SK-N-SH (cell line): ENCODE data around the gene MRPL58. TPM values are rescaled to one million over a fixed set of nuclear protein-coding genes. Genes with fewer than 3 reads are reported as not detected.

Source experiments
- CTCF ChIA-PET: fragments of 300-600, 350-600 bp; formaldehyde crosslinking; extraction: SDS; loops from one replicate; lab custom pipeline; 2021; lab: Yijun Ruan, JAX
- POLR2A ChIA-PET: fragments of 350-600 bp; sonication (Branson Sonifier 250); formaldehyde crosslinking; extraction: SDS; loops from one replicate; lab custom pipeline; 2020; ENCODE audit warnings: antibody characterized with exemption, inconsistent platforms; lab: Yijun Ruan, JAX
- DNase-seq: peaks from one replicate; pipeline ENCODE4 v3.0.0; 2012
- H2AFZ ChIP-seq: fragments of 200-600 bp; sonication (generic); 2 replicates; pipeline ENCODE4 v1.8.1; 2016; ENCODE audit warnings: antibody characterized with exemption, mild to moderate bottlenecking, low read depth
- H3F3A ChIP-seq: fragments of 200-600 bp; sonication (generic); replicated peaks from 2 replicates; pipeline ENCODE3; 2016; ENCODE audit warnings: antibody characterized with exemption, mild to moderate bottlenecking; ENCODE audit not compliant: insufficient read depth
- H3K27ac ChIP-seq, 2 experiments: fragments of 200-500 bp in 1 of 2; fragments of 200-600 bp in 1 of 2; sonication (Bioruptor generic) in 1 of 2; sonication (generic), shearing (Covaris generic) in 1 of 2; 2 replicates each; pipeline versions ENCODE4 v1.5.1 to v1.6.1; 2014 to 2016; ENCODE audit warnings: low read depth in 2 of 2, inconsistent platforms in 1 of 2, low read length in 1 of 2, mild to moderate bottlenecking in 1 of 2, mixed read lengths in 1 of 2
- H3K27me3 ChIP-seq: fragments of 200-600 bp; sonication (generic), shearing (Covaris generic); 2 replicates; pipeline ENCODE4 v1.6.1; 2016; ENCODE audit warnings: mixed run types; ENCODE audit not compliant: insufficient read depth
- H3K36me3 ChIP-seq, 2 experiments: fragments of 200-500 bp in 1 of 2; fragments of 200-600 bp in 1 of 2; sonication (Bioruptor generic) in 1 of 2; sonication (generic) in 1 of 2; replicated peaks in 1 of 2; 2 replicates each; pipeline versions ENCODE3 to v1.5.1; 2014 to 2016; ENCODE audit warnings: low read length in 1 of 2, mild to moderate bottlenecking in 1 of 2; ENCODE audit not compliant: insufficient read depth in 2 of 2, control insufficient read depth in 1 of 2
- H3K4me1 ChIP-seq, 2 experiments: fragments of 200-500 bp in 1 of 2; fragments of 200-600 bp in 1 of 2; sonication (Bioruptor generic) in 1 of 2; sonication (generic), shearing (Covaris generic) in 1 of 2; 2 replicates each; pipeline versions ENCODE4 v1.5.1 to v1.6.1; 2014 to 2016; ENCODE audit warnings: low read depth in 1 of 2, low read length in 1 of 2, mixed run types in 1 of 2; ENCODE audit not compliant: insufficient read depth in 2 of 2, control insufficient read depth in 1 of 2
- H3K4me2 ChIP-seq: fragments of 200-600 bp; sonication (generic), shearing (Covaris generic); 2 replicates; pipeline ENCODE4 v1.6.1; 2017; ENCODE audit warnings: mixed run types
- H3K4me3 ChIP-seq, 2 experiments: fragments of 200-500 bp in 1 of 2; fragments of 200-600 bp in 1 of 2; sonication (Bioruptor generic) in 1 of 2; sonication (generic), shearing (Covaris generic) in 1 of 2; 2 replicates each; pipeline versions ENCODE4 v1.5.1 to v1.8.1; 2014 to 2016; ENCODE audit warnings: low read depth in 2 of 2, inconsistent platforms in 1 of 2, low read length in 1 of 2, mild to moderate bottlenecking in 1 of 2, mixed read lengths in 1 of 2, moderate library complexity in 1 of 2
- H3K79me2 ChIP-seq: fragments of 200-600 bp; sonication (generic); 2 replicates; pipeline ENCODE4 v1.8.1; 2017; ENCODE audit warnings: mild to moderate bottlenecking; ENCODE audit not compliant: insufficient read depth
- H3K9ac ChIP-seq: fragments of 200-600 bp; sonication (generic); 2 replicates; pipeline ENCODE4 v1.6.1; 2017; ENCODE audit warnings: mixed run types
- H3K9me2 ChIP-seq: fragments of 200-600 bp; sonication (generic); 2 replicates; pipeline ENCODE4 v1.6.1; 2017; ENCODE audit warnings: mixed run types
- H3K9me3 ChIP-seq: fragments of 200-600 bp; sonication (generic); 2 replicates; pipeline ENCODE4 v1.6.1; 2017; ENCODE audit warnings: mixed run types, mild to moderate bottlenecking, moderate library complexity
- H4K20me1 ChIP-seq: fragments of 200-600 bp; sonication (generic); 2 replicates; pipeline ENCODE4 v1.6.1; 2017; ENCODE audit warnings: mild to moderate bottlenecking, mixed run types; ENCODE audit not compliant: insufficient read depth
- CHD2 ChIP-seq: fragments of 150-350 bp; IDR thresholded peaks from 2 replicates; pipeline ENCODE4 v1.6.1; 2018; ENCODE audit warnings: low read length; ENCODE audit not compliant: partially characterized antibody
- CTCF ChIP-seq: fragments of 200-600 bp; sonication (generic); IDR thresholded peaks from 2 replicates; pipeline ENCODE4 v1.6.1; 2017; ENCODE audit warnings: antibody characterized with exemption, mild to moderate bottlenecking, moderate library complexity
- ELF1 ChIP-seq: IDR thresholded peaks from 2 replicates; pipeline ENCODE4 v1.4.0; 2012
- EZH2phosphoT487 ChIP-seq: fragments of 200-600 bp; sonication (generic); IDR thresholded peaks from 2 replicates; pipeline ENCODE4 v1.6.1; 2017; ENCODE audit warnings: low read depth, mixed run types, mild to moderate bottlenecking, antibody characterized with exemption, moderate library complexity, borderline replicate concordance
- MXI1 ChIP-seq: IDR thresholded peaks from 2 replicates; pipeline ENCODE4 v1.6.1; 2012; ENCODE audit warnings: mild to moderate bottlenecking, low read depth, low read length, improper control_type of control experiment
- REST ChIP-seq: IDR thresholded peaks from 2 replicates; pipeline ENCODE4 v1.6.1; 2012; ENCODE audit warnings: mild to moderate bottlenecking, low read depth, low read length, moderate library complexity
- USF2 ChIP-seq: fragments of 150-350 bp; IDR thresholded peaks from 2 replicates; pipeline ENCODE4 v1.6.1; 2017; ENCODE audit warnings: antibody characterized with exemption, low read length, low read depth, borderline replicate concordance
- WGBS: methylation state at CpG from one replicate; pipeline ENCODE4 v1.1.6; 2017; ENCODE audit warnings: low lambda C conversion rate; 5-methylcytosine and 5-hydroxymethylcytosine counted together
- polyA plus RNA-seq, 3 experiments: library from polyadenylated mRNA; depleted of rRNA; stranded (reverse); fragments of >200 nt; gene quantifications; 2 replicates each; pipeline ENCODE4 v1.2.3, GENCODE V29; 2012

The MRPL58 gene
- polyA plus RNA-seq, 1 of the 3 experiments (the other 2 are of a cell fraction), result 87.3 TPM

- TF ChIP-seq CHD2 (peak; percentile 97), ELF1 (peak; percentile 84), REST (no peak), EZH2phosphoT487 (no peak), CTCF (no peak)
Measured at GRCh38 chr17:75046407-75047289, 34.2 kb downstream of the MRPL58 start, which contains the start of the genes ATP5PD and KCTD2 (continued).

GRCh38 chr17:75047398-75048098, 35.1 kb downstream of the MRPL58 start:
- peak overlapping the region; percentile 72 for H3K9ac ChIP-seq
- CTCF ChIA-PET, result interaction anchor here (0.6 to 3.1 kb wide), 12 partner anchors 16 to 224 kb away, joined by 3 to 19 read pairs (median 4); partner anchors contain the start of genes FADS6, MIF4GD, NT5C and SLC16A5
- DNase-seq, result no peak
- H3K27me3 ChIP-seq, result no peaks in the 10 kb centered on the region
- H3K36me3 ChIP-seq, result peaks cover 20 to 30% of the 10 kb centered on the region in 2 experiments
- H3K4me3 ChIP-seq, result peak overlapping the region; percentile 87 to 92
- 2% methylated on average over 12 of the region's 38 CpGs for WGBS
- no peaks in the 10 kb centered on the region for H3K9me3 ChIP-seq
- peaks cover 81% of the 10 kb centered on the region for H3K79me2 ChIP-seq
- H4K20me1 ChIP-seq, result no peaks in the 10 kb centered on the region
- H3K27ac ChIP-seq, result peak overlapping the region in 1 of 2 experiments; percentile 76; a peak in 2 of 4 replicates
- POLR2A ChIA-PET, result interaction anchor here (0.6 to 2.2 kb wide), 7 partner anchors 12 to 86 kb away, joined by 3 to 6 read pairs (median 4); partner anchors contain the start of genes HID1 and MRPL58
- H3F3A ChIP-seq, result peaks cover 14% of the 10 kb centered on the region
- peak overlapping the region; percentile 99 for H3K4me2 ChIP-seq
- H3K9me2 ChIP-seq, result no peaks in the 10 kb centered on the region
- peaks cover 7 to 15% of the 10 kb centered on the region in 2 experiments; a peak in 2 of 4 replicates for H3K4me1 ChIP-seq
- TF ChIP-seq MXI1 (peak; percentile 53; the same call in 1 of the 2 replicates), USF2 (no peak)
- no peak overlapping the region; the same call in 1 of the 2 replicates for H2AFZ ChIP-seq
